GM12878 (cell line): ENCODE results near the gene RAET1E. TPM values are rescaled to one million over a fixed set of nuclear protein-coding genes. Genes with fewer than 3 reads are reported as not detected.

Experiments
- ATAC-seq: fragments of 200-7000 bp; cut with Tn5 transposase; 3 replicates; pipeline ENCODE4 v1.9.1; 2020; ENCODE audit warnings: mild to moderate bottlenecking, moderate library complexity
- BruUV-seq: library from RNA; stranded (reverse); fragments of 400-500 nt; replicated peaks from 2 replicates; lab custom pipeline; 2021; lab: Mats Ljungman, UMichigan
- CTCF ChIA-PET: fragments of 300-600 bp; sonication (Branson Sonifier 250); formaldehyde crosslinking; extraction: SDS; loops from one replicate; lab custom pipeline; 2021; ENCODE audit warnings: inconsistent platforms; lab: Yijun Ruan, JAX
- POLR2A ChIA-PET: fragments of 350-600 bp; formaldehyde crosslinking; extraction: SDS; loops from one replicate; lab custom pipeline; 2021; ENCODE audit warnings: inconsistent platforms; lab: Charles Lee
- RAD21 ChIA-PET: fragments of 300-600 bp; sonication (Branson Sonifier 250); formaldehyde crosslinking; loops from one replicate; lab custom pipeline; 2023; ENCODE audit warnings: antibody characterized with exemption; ENCODE audit not compliant: unreplicated experiment; lab: Charles Lee
- SMC1A ChIA-PET: fragments of 300-600 bp; sonication (Branson Sonifier 250); formaldehyde crosslinking; loops from one replicate; lab custom pipeline; 2023; ENCODE audit not compliant: unreplicated experiment, uncharacterized antibody; lab: Charles Lee
- DNase-seq: peaks from one replicate; pipeline ENCODE4 v3.0.0-alpha.2; 2011; ENCODE audit warnings: low read depth, low spot score
- FAIRE-seq: peaks from 3 replicates; lab custom pipeline; 2011; peaks lifted over from hg19 to GRCh38; lab: Jason Lieb, UNC
- H2AFZ ChIP-seq: 2 replicates; pipeline ENCODE4 v1.6.0; 2011; ENCODE audit warnings: low read depth, low read length, control low read depth; ENCODE audit not compliant: control insufficient read depth
- H3K27ac ChIP-seq: 2 replicates; pipeline ENCODE4 v1.5.1; 2011; ENCODE audit warnings: control low read depth; ENCODE audit not compliant: control insufficient read depth, insufficient read depth
- H3K27me3 ChIP-seq, 2 experiments: replicated peaks in 1 of 2; 2 replicates each; pipeline versions ENCODE4 v1.6.0 to v1.6.1; 2011; ENCODE audit warnings: low read length in 1 of 2; ENCODE audit not compliant: control insufficient read depth in 2 of 2, insufficient read depth in 2 of 2
- H3K36me3 ChIP-seq, 2 experiments: 2 replicates each; pipeline ENCODE4 v1.5.1; 2011; ENCODE audit warnings: low read length in 1 of 2; ENCODE audit not compliant: control insufficient read depth in 2 of 2, insufficient read depth in 2 of 2
- H3K4me1 ChIP-seq: 2 replicates; pipeline ENCODE4 v1.6.1; 2011; ENCODE audit warnings: mild to moderate bottlenecking, low read length, moderate library complexity, mixed read lengths; ENCODE audit not compliant: control insufficient read depth, insufficient read depth
- H3K4me2 ChIP-seq: 2 replicates; pipeline ENCODE4 v1.6.0; 2011; ENCODE audit warnings: control low read depth; ENCODE audit not compliant: control insufficient read depth, insufficient read depth
- H3K4me3 ChIP-seq: fragments of 200-600 bp; sonication (generic); 2 replicates; pipeline ENCODE4 v1.5.1; 2016
- H3K79me2 ChIP-seq: 2 replicates; pipeline ENCODE4 v1.6.0; 2011; ENCODE audit warnings: low read length; ENCODE audit not compliant: control insufficient read depth, insufficient read depth
- H3K9ac ChIP-seq: 2 replicates; pipeline ENCODE4 v1.8.0; 2011; ENCODE audit warnings: low read length, control low read depth, mixed read lengths; ENCODE audit not compliant: control insufficient read depth, insufficient read depth
- H3K9me3 ChIP-seq: replicated peaks from 3 replicates; pipeline ENCODE4 v1.5.1; 2011; ENCODE audit warnings: mild to moderate bottlenecking, low read length; ENCODE audit not compliant: control insufficient read depth, insufficient read depth
- H4K20me1 ChIP-seq: 2 replicates; pipeline ENCODE4 v1.6.0; 2011; ENCODE audit not compliant: control insufficient read depth, insufficient read depth
- CEBPB ChIP-seq, 2 experiments: fragments of 150-350 bp in 1 of 2; IDR thresholded peaks; 2 replicates each; pipeline ENCODE4 v1.6.1; 2012 to 2014; ENCODE audit warnings: low read depth in 2 of 2, low read length in 2 of 2, borderline replicate concordance in 1 of 2, inconsistent platforms in 1 of 2
- CHD1 ChIP-seq: IDR thresholded peaks from 2 replicates; pipeline ENCODE4 v1.6.1; 2012; ENCODE audit warnings: low read depth, low read length, improper control_type of control experiment
- EZH2 ChIP-seq: IDR thresholded peaks from 2 replicates; pipeline ENCODE4 v1.6.1; 2012; ENCODE audit warnings: low read depth, mild to moderate bottlenecking, control low read depth, inconsistent platforms, low read length, borderline replicate concordance; ENCODE audit not compliant: control insufficient read depth
- GABPA ChIP-seq: IDR thresholded peaks from 2 replicates; pipeline ENCODE4 v1.6.1; 2014; ENCODE audit warnings: antibody characterized with exemption, low read depth, mild to moderate bottlenecking, inconsistent platforms
- GATAD2B ChIP-seq: fragments of 450-650 bp; conservative IDR thresholded peaks from 2 replicates; pipeline ENCODE4 v1.6.1; 2017; ENCODE audit warnings: low read depth, mild to moderate bottlenecking, moderate library complexity
- IKZF2 ChIP-seq, 2 experiments: fragments of 450-650 bp; IDR thresholded peaks; 2 replicates each; pipeline ENCODE4 v1.6.1; 2017; ENCODE audit warnings: mild to moderate bottlenecking in 2 of 2, moderate library complexity in 2 of 2
- JUND ChIP-seq: IDR thresholded peaks from 2 replicates; pipeline ENCODE4 v1.6.1; 2012; ENCODE audit warnings: low read depth, mild to moderate bottlenecking, low read length, improper control_type of control experiment, moderate library complexity
- MLLT1 ChIP-seq: fragments of 450-650 bp; IDR thresholded peaks from 2 replicates; pipeline ENCODE4 v1.6.1; 2016; ENCODE audit warnings: mild to moderate bottlenecking
- MTA2 ChIP-seq: fragments of 450-650 bp; IDR thresholded peaks from 2 replicates; pipeline ENCODE4 v1.6.1; 2016; ENCODE audit warnings: low read depth, mild to moderate bottlenecking, moderate library complexity
- NFXL1 ChIP-seq: fragments of 450-650 bp; IDR thresholded peaks from 2 replicates; pipeline ENCODE4 v1.6.1; 2017; ENCODE audit warnings: antibody characterized with exemption, mild to moderate bottlenecking, borderline replicate concordance
- NR2F1 ChIP-seq: fragments of 450-650 bp; conservative IDR thresholded peaks from 2 replicates; pipeline ENCODE4 v1.6.1; 2017; ENCODE audit warnings: mild to moderate bottlenecking
- PAX8 ChIP-seq: fragments of 450-650 bp; IDR thresholded peaks from 2 replicates; pipeline ENCODE4 v1.6.1; 2017; ENCODE audit warnings: mild to moderate bottlenecking, moderate library complexity
- RB1 ChIP-seq: fragments of 450-650 bp; formaldehyde crosslinking; IDR thresholded peaks from 2 replicates; pipeline ENCODE4 v1.6.1; 2017; ENCODE audit warnings: mild to moderate bottlenecking, borderline replicate concordance
- SREBF1 ChIP-seq: IDR thresholded peaks from 2 replicates; pipeline ENCODE4 v1.6.1; 2012; ENCODE audit warnings: mild to moderate bottlenecking, low read length
- SREBF2 ChIP-seq: IDR thresholded peaks from 2 replicates; pipeline ENCODE4 v1.6.1; 2012; ENCODE audit warnings: mild to moderate bottlenecking, low read length
- STAT3 ChIP-seq: IDR thresholded peaks from 2 replicates; pipeline ENCODE4 v1.6.1; 2011; ENCODE audit warnings: low read depth, low read length, improper control_type of control experiment
- WRNIP1 ChIP-seq: IDR thresholded peaks from 2 replicates; pipeline ENCODE4 v1.6.1; 2011; ENCODE audit warnings: low read depth, low read length, improper control_type of control experiment, borderline replicate concordance
- ZSCAN29 ChIP-seq: fragments of 450-650 bp; IDR thresholded peaks from 2 replicates; pipeline ENCODE4 v1.6.1; 2017; ENCODE audit warnings: mild to moderate bottlenecking, moderate library complexity
- WGBS: methylation state at CpG from one replicate; pipeline ENCODE4 v1.1.6; 2016; ENCODE audit warnings: low lambda C conversion rate; ENCODE audit not compliant: insufficient replicate concordance, insufficient coverage; ENCODE audit errors: missing lambda C conversion rate; 5-methylcytosine and 5-hydroxymethylcytosine counted together
- in situ Hi-C: fragments of 300-500 bp; cut with MboI; formaldehyde crosslinking; loops from 9 replicates; pipeline ENCODE4 v1.14.3; 2018; ENCODE audit warnings: mixed read lengths
- intact Hi-C: fragments of 100-400 bp; cut with micrococcal nuclease; formaldehyde crosslinking; loops from one replicate; pipeline ENCODE4 v1.14.2; 2022; ENCODE audit not compliant: unreplicated experiment
- polyA plus RNA-seq, 11 experiments: library from polyadenylated mRNA; depleted of rRNA in 4 of 11; unstranded in 6 of 11; stranded (reverse) in 5 of 11; fragments of >200 nt; fragmentation: Nextera tagmentation in 4 of 11; fragmentation: Illumina TruSeq in 1 of 11; extraction: Ambion mirVana in 4 of 11; extraction: Trizol in 1 of 11; gene quantifications; 1 replicate in 1 of 11; 2 replicates in 10 of 11; pipeline versions ENCODE4 v1.2.1 to v1.2.3, GENCODE V29; 2011 to 2016; ENCODE audit warnings: inconsistent platforms in 2 of 11, missing spikeins in 2 of 11, low read depth in 1 of 11
- total RNA-seq, 4 experiments: library from RNA; depleted of rRNA in 3 of 4; stranded (reverse); fragments of >200 nt in 3 of 4; fragmentation: Illumina TruSeq in 1 of 4; extraction: Trizol in 1 of 4; gene quantifications; 2 replicates each; pipeline versions ENCODE4 v1.2.1 to v1.2.3, GENCODE V29; 2013 to 2021
- TF ChIP-seq, protein P1 (sequence below), 3 experiments: IDR thresholded peaks in 2 of 3; conservative IDR thresholded peaks in 1 of 3; 2 replicates each; pipeline ENCODE4 v1.5.1; 2011; ENCODE audit warnings: low read depth in 3 of 3, low read length in 3 of 3, mild to moderate bottlenecking in 3 of 3, control low read depth in 2 of 3, moderate library complexity in 2 of 3, inconsistent platforms in 1 of 3, mixed read lengths in 1 of 3; ENCODE audit not compliant: control insufficient read depth in 2 of 3, insufficient read depth in 1 of 3; ENCODE audit errors: extremely low read depth in 1 of 3
- TF ChIP-seq, protein P2 (sequence below): fragments of 450-650 bp; IDR thresholded peaks from 2 replicates; pipeline ENCODE4 v1.6.1; 2016; ENCODE audit warnings: mild to moderate bottlenecking
- TF ChIP-seq, protein P3 (sequence below): IDR thresholded peaks from 2 replicates; pipeline ENCODE4 v1.6.1; 2012; ENCODE audit warnings: low read depth, low read length, improper control_type of control experiment

RAET1E gene
- total and polyA plus RNA-seq, 10 of the 15 experiments (the other 5 are each of a cell fraction or from before 2014, with no cell fraction given), result not detected

GRCh38 chr6:149885888-149886287 is 12.0 kb downstream of the RAET1E start (continued):
- TF ChIP-seq, protein P1, sequence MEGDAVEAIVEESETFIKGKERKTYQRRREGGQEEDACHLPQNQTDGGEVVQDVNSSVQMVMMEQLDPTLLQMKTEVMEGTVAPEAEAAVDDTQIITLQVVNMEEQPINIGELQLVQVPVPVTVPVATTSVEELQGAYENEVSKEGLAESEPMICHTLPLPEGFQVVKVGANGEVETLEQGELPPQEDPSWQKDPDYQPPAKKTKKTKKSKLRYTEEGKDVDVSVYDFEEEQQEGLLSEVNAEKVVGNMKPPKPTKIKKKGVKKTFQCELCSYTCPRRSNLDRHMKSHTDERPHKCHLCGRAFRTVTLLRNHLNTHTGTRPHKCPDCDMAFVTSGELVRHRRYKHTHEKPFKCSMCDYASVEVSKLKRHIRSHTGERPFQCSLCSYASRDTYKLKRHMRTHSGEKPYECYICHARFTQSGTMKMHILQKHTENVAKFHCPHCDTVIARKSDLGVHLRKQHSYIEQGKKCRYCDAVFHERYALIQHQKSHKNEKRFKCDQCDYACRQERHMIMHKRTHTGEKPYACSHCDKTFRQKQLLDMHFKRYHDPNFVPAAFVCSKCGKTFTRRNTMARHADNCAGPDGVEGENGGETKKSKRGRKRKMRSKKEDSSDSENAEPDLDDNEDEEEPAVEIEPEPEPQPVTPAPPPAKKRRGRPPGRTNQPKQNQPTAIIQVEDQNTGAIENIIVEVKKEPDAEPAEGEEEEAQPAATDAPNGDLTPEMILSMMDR (IDR thresholded peaks at IDR 0.05 in 2 of 3, conservative IDR thresholded peaks at IDR 0.05 in 1 of 3; ENCODE audit: control insufficient read depth in 2 of 3, extremely low read depth in 1 of 3, insufficient read depth in 1 of 3, low read depth in 3 of 3, low read length in 3 of 3), result no peak
- TF ChIP-seq PAX8 (no peak), NFXL1 (no peak), ZSCAN29 (no peak), STAT3 (no peak)
- TF ChIP-seq, all 136 proteins: peak for 0

- Histone ChIP-seq H3K4me3 (no peak overlapping the region), H2AFZ (no peak overlapping the region), H3K4me1 (no peaks in the 10 kb centered on the region), H3K27me3 (peaks cover 0 to 3% of the 10 kb centered on the region in 2 experiments; a peak in 2 of 4 replicates), H3K9me3 (no peaks in the 10 kb centered on the region), H3K27ac (no peak overlapping the region), H3K4me2 (no peak overlapping the region), H3K36me3 (no peaks in the 10 kb centered on the region), H3K79me2 (no peaks in the 10 kb centered on the region), H3K9ac (no peak overlapping the region), H4K20me1 (no peaks in the 10 kb centered on the region)
- in situ Hi-C loops (no loop called here), intact Hi-C loops (no loop called here)
- DNase-seq (no peak), FAIRE-seq (no peak), ATAC-seq (no peak)
- 53% methylated on average over 7 of the region's 7 CpGs for WGBS
- ChIA-PET RAD21 (no interaction called here), CTCF (no interaction called here), POLR2A (no interaction called here), SMC1A (no interaction called here)
- BruUV-seq, result no TSS peak
- TF ChIP-seq SREBF1 (no peak), MTA2 (no peak), RB1 (no peak), WRNIP1 (no peak), GATAD2B (no peak), EZH2 (no peak), CHD1 (no peak), NR2F1 (no peak), JUND (no peak), SREBF2 (no peak), IKZF2 (IDR thresholded peaks at IDR 0.05) (no peak), CEBPB (IDR thresholded peaks at IDR 0.05; ENCODE audit: borderline replicate concordance in 1 of 2, low read depth in 2 of 2, low read length in 2 of 2) (no peak), GABPA (no peak), MLLT1 (no peak)
- TF ChIP-seq, protein P2, sequence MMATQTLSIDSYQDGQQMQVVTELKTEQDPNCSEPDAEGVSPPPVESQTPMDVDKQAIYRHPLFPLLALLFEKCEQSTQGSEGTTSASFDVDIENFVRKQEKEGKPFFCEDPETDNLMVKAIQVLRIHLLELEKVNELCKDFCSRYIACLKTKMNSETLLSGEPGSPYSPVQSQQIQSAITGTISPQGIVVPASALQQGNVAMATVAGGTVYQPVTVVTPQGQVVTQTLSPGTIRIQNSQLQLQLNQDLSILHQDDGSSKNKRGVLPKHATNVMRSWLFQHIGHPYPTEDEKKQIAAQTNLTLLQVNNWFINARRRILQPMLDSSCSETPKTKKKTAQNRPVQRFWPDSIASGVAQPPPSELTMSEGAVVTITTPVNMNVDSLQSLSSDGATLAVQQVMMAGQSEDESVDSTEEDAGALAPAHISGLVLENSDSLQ, result no peak
- TF ChIP-seq, protein P3, sequence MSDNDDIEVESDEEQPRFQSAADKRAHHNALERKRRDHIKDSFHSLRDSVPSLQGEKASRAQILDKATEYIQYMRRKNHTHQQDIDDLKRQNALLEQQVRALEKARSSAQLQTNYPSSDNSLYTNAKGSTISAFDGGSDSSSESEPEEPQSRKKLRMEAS, result no peak
Observed at GRCh38 chr6:149884617-149885016, 13.3 kb downstream of the RAET1E start.
